GM23338 (cell line): ENCODE measurements around the gene GCN1.

Source experiments
- CREB1 ChIP-seq: fragments of 250-450 bp; sonication (Bioruptor Pico); IDR thresholded peaks from 2 replicates; pipeline ENCODE4 v1.5.0; 2020; ENCODE audit warnings: low read depth, mild to moderate bottlenecking, moderate library complexity
- EZH2 ChIP-seq: fragments of 200-600 bp; sonication (generic); IDR thresholded peaks from one replicate; pipeline ENCODE4 v1.8.0; 2017; ENCODE audit warnings: antibody characterized with exemption, mild to moderate bottlenecking, low read depth; ENCODE audit not compliant: unreplicated experiment
- EZH2phosphoT487 ChIP-seq: fragments of 200-600 bp; sonication (generic); IDR thresholded peaks from one replicate; pipeline ENCODE4 v1.8.1; 2018; ENCODE audit warnings: antibody characterized with exemption; ENCODE audit not compliant: unreplicated experiment
- JUNB ChIP-seq: IDR thresholded peaks from one replicate; pipeline ENCODE4 v1.6.1; 2016; ENCODE audit warnings: antibody characterized with exemption; ENCODE audit not compliant: unreplicated experiment
- NANOG ChIP-seq: IDR thresholded peaks from 2 replicates; pipeline ENCODE4 v1.6.1; 2016; ENCODE audit warnings: antibody characterized with exemption, borderline replicate concordance
- POLR2AphosphoS5 ChIP-seq: IDR thresholded peaks from 2 replicates; pipeline ENCODE4 v1.6.1; 2016; ENCODE audit warnings: antibody characterized with exemption, low read depth
- STAT1 ChIP-seq: IDR thresholded peaks from one replicate; pipeline ENCODE4 v1.6.1; 2016; ENCODE audit warnings: antibody characterized with exemption; ENCODE audit not compliant: unreplicated experiment
- ZNF114 ChIP-seq: fragments of 250-450 bp; sonication (Bioruptor Pico); IDR thresholded peaks from 2 replicates; pipeline ENCODE4 v1.5.0; 2020; ENCODE audit warnings: mild to moderate bottlenecking, moderate library complexity
- ZNF331 ChIP-seq: fragments of 250-450 bp; sonication (Bioruptor Pico); IDR thresholded peaks from 2 replicates; pipeline ENCODE4 v1.5.0; 2020; ENCODE audit warnings: low read depth, mild to moderate bottlenecking, moderate library complexity
- TF ChIP-seq, protein P1 (sequence below), 2 experiments: fragments of 200-600 bp in 1 of 2; sonication (generic) in 1 of 2; conservative IDR thresholded peaks; 2 replicates each; pipeline versions ENCODE4 v1.5.1 to v1.6.1; 2016 to 2017; ENCODE audit warnings: antibody characterized with exemption in 2 of 2, low read depth in 2 of 2, mild to moderate bottlenecking in 2 of 2, moderate library complexity in 1 of 2
- TF ChIP-seq, protein P2 (sequence below): IDR thresholded peaks from one replicate; pipeline ENCODE4 v1.6.1; 2018; ENCODE audit warnings: antibody characterized with exemption; ENCODE audit not compliant: unreplicated experiment
- TF ChIP-seq, protein P3 (sequence below): IDR thresholded peaks from 2 replicates; pipeline ENCODE4 v1.6.1; 2016; ENCODE audit warnings: antibody characterized with exemption

DNA sequence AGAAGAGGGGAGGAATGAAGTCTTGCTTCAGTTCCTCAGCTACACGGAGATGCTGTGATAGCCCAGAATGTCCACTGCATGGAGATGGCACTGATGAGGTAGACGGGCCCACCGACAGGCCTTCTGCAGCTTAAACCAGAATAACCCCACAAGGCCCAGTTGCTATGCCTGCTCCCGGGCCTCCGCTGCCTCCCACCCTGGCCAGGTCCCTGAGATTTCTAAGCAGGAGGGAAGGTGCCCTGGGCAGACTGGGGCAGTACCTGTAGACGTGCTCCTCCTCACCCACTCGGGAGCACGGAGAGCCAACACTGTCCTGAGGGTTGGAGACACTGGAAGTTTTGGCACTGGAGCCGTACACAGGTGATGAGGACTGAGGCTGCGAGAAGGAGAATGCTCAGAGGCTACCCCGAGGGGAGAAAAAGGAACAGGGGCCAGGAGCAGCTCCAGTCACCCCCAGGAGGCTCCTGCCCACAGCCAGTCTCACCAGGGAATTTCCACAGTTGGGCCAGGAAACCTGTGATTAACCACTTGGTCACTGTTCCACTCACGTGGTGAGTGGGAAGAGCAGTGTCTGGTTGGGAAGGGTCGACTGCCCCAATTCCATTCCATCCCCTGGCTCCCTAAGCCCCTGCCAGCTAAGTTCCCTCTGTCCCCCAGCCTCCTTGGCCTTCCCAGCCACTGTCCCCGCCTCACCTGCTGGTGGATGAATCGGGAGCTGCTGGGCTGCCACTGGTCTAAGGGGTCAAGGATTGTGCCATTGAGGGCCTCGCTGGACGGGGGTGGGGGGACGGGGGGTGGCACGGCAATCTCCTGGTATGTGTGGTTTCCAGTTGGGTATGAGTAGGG lies 29.2 kb upstream of the GCN1 start:
- TF ChIP-seq ZNF114 (no peak), EZH2 (no peak), POLR2AphosphoS5 (no peak), EZH2phosphoT487 (no peak), STAT1 (no peak), JUNB (no peak), CREB1 (CRISPR knock-in tag) (no peak), NANOG (no peak), ZNF331 (CRISPR knock-in tag) (no peak)
- TF ChIP-seq, protein P1, sequence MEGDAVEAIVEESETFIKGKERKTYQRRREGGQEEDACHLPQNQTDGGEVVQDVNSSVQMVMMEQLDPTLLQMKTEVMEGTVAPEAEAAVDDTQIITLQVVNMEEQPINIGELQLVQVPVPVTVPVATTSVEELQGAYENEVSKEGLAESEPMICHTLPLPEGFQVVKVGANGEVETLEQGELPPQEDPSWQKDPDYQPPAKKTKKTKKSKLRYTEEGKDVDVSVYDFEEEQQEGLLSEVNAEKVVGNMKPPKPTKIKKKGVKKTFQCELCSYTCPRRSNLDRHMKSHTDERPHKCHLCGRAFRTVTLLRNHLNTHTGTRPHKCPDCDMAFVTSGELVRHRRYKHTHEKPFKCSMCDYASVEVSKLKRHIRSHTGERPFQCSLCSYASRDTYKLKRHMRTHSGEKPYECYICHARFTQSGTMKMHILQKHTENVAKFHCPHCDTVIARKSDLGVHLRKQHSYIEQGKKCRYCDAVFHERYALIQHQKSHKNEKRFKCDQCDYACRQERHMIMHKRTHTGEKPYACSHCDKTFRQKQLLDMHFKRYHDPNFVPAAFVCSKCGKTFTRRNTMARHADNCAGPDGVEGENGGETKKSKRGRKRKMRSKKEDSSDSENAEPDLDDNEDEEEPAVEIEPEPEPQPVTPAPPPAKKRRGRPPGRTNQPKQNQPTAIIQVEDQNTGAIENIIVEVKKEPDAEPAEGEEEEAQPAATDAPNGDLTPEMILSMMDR (conservative IDR thresholded peaks at IDR 0.05; ENCODE audit: low read depth in 2 of 2) = no peak
- TF ChIP-seq, protein P2, sequence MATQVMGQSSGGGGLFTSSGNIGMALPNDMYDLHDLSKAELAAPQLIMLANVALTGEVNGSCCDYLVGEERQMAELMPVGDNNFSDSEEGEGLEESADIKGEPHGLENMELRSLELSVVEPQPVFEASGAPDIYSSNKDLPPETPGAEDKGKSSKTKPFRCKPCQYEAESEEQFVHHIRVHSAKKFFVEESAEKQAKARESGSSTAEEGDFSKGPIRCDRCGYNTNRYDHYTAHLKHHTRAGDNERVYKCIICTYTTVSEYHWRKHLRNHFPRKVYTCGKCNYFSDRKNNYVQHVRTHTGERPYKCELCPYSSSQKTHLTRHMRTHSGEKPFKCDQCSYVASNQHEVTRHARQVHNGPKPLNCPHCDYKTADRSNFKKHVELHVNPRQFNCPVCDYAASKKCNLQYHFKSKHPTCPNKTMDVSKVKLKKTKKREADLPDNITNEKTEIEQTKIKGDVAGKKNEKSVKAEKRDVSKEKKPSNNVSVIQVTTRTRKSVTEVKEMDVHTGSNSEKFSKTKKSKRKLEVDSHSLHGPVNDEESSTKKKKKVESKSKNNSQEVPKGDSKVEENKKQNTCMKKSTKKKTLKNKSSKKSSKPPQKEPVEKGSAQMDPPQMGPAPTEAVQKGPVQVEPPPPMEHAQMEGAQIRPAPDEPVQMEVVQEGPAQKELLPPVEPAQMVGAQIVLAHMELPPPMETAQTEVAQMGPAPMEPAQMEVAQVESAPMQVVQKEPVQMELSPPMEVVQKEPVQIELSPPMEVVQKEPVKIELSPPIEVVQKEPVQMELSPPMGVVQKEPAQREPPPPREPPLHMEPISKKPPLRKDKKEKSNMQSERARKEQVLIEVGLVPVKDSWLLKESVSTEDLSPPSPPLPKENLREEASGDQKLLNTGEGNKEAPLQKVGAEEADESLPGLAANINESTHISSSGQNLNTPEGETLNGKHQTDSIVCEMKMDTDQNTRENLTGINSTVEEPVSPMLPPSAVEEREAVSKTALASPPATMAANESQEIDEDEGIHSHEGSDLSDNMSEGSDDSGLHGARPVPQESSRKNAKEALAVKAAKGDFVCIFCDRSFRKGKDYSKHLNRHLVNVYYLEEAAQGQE = no peak
- TF ChIP-seq, protein P3, sequence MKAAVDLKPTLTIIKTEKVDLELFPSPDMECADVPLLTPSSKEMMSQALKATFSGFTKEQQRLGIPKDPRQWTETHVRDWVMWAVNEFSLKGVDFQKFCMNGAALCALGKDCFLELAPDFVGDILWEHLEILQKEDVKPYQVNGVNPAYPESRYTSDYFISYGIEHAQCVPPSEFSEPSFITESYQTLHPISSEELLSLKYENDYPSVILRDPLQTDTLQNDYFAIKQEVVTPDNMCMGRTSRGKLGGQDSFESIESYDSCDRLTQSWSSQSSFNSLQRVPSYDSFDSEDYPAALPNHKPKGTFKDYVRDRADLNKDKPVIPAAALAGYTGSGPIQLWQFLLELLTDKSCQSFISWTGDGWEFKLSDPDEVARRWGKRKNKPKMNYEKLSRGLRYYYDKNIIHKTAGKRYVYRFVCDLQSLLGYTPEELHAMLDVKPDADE = no peak
